ENCODE data around the gene FAM174C. TPM values are rescaled to one million over a fixed set of nuclear protein-coding genes. Genes with fewer than 3 reads are reported as not detected.

The FAM174C gene
- total and polyA plus RNA-seq, 10 donors: 35.8 to 134 (median 46.6) TPM

DNA sequence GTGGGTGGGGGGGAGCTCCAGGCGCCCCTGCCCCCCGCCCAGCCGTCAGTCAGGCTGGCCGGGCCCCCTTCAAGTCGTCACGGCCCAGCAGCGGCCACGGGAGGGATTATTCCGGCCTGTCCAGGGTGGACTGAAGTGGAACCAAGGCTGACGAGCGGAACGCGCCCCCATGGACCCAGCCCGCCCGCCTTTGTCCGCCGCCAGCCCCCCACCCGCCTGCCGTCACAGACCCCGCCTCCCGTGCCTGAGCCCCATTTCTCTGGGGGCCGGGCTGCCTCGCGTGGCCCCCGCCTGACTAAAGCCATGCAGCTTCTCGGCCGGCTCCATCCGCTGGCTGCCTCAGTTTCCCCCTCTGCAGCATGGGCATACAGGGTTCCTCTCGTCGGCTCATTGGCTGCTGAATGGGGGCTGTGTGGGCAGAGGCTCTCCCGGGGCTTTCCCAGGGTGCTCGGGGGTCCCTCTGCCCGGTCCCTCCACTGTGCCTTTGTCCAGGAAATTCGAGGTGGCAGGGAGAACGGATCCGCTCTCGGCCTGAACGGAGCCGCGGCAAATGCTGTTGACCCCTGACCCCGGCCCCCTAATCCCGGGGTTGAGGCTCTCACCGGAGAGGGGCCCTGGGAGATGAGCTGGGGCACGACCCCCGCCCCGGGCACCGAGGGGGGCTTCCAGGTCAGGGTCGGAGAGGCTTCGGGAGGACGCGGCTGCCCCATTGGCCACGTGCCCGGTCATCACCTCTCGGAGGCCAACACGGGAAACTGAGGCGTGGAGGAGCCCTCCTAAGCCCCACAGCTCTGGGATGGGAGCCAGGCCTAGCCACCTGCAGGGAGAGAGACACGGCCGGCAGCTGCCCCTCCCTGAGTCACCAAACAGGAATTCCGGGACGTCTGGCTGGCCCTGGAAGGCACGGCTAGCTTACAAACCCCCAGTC, 37.7 kb downstream of the FAM174C start:
- TF ChIP-seq POLR2A (IDR thresholded peaks at IDR 0.05) (no peak), POLR2AphosphoS5 (IDR thresholded peaks at IDR 0.05) (no peak)
- TF ChIP-seq, protein P1, sequence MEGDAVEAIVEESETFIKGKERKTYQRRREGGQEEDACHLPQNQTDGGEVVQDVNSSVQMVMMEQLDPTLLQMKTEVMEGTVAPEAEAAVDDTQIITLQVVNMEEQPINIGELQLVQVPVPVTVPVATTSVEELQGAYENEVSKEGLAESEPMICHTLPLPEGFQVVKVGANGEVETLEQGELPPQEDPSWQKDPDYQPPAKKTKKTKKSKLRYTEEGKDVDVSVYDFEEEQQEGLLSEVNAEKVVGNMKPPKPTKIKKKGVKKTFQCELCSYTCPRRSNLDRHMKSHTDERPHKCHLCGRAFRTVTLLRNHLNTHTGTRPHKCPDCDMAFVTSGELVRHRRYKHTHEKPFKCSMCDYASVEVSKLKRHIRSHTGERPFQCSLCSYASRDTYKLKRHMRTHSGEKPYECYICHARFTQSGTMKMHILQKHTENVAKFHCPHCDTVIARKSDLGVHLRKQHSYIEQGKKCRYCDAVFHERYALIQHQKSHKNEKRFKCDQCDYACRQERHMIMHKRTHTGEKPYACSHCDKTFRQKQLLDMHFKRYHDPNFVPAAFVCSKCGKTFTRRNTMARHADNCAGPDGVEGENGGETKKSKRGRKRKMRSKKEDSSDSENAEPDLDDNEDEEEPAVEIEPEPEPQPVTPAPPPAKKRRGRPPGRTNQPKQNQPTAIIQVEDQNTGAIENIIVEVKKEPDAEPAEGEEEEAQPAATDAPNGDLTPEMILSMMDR (IDR thresholded peaks at IDR 0.05 in 8 of 11, conservative IDR thresholded peaks at IDR 0.05 in 3 of 11): no peak
- Histone ChIP-seq H3K27ac (no peak overlapping the region), H3K4me3 (no peak overlapping the region), H3K27me3 (replicated peaks in 1 of 7) (peaks cover 0 to 87% (median 43%) of the 10 kb centered on the region in 7 donors), H3K4me1 (peaks cover 0 to 17% (median 9%) of the 10 kb centered on the region in 6 donors), H3K36me3 (no peaks in the 10 kb centered on the region), H3K9me3 (no peaks in the 10 kb centered on the region)
- DNase-seq: no peak
- intact Hi-C loops (cut with DNase I; ENCODE audit: low total_unique reads): no loop called here
- WGBS, 5 donors: 75 to 86% (median 80%) methylated on average over 38 to 61 of the region's 61 CpGs

DNA sequence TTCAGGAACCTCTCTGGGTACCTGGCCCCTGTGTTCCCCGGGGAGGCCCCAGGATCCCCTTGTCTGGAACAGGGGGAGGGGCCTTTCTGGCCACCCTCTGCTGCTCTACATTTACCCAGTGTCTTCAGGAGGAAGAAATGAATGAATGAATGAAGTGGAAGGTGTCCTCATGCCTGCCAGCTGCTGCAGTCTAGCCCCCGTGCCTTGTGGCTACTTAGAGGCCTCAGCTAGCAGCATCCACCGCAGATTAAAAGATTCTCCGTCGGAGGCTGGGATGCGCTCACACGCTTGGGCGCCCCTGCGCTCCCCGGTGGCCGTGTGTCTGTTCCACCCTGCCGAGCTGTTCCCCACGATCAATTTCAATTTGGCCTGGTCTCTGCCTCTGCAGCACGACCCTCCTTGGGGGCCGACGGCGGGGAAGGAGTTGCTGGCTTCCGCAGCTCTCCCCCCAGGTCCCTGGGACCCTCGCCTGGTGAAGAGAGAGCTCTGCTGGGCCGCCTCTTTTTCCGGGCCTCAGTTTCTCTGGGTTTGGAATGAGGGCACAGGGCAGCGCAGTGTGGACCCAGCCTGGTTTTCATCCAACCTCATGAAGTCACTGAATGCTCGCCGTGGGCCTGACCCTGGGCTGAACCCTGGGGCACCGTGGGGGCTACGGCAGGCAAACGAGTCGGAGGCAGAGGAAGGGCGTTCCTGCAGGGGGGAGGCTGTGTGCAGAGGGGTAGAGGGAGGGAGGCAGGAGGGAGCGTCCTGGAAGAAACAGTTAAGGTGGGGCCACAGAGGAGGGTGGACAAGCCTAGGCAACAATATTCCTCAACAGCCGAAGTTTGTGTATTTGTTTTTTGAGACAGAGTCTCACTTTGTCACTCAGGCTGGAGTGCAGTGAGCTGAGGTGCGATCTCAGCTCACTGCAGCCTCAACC, 38.6 kb downstream of the FAM174C start:
- Histone ChIP-seq H3K27me3 (replicated peaks in 1 of 7) (peaks cover 0 to 96% (median 48%) of the 10 kb centered on the region in 7 donors), H3K36me3 (no peaks in the 10 kb centered on the region), H3K27ac (no peak overlapping the region), H3K4me1 (peaks cover 0 to 24% (median 9%) of the 10 kb centered on the region in 6 donors), H3K9me3 (no peaks in the 10 kb centered on the region), H3K4me3 (no peak overlapping the region)
- no peak for DNase-seq
- intact Hi-C loops (cut with DNase I; ENCODE audit: low total_unique reads): no loop called here
- TF ChIP-seq POLR2AphosphoS5 (IDR thresholded peaks at IDR 0.05) (no peak), POLR2A (IDR thresholded peaks at IDR 0.05) (no peak)
- TF ChIP-seq, protein P1 (IDR thresholded peaks at IDR 0.05 in 8 of 11, conservative IDR thresholded peaks at IDR 0.05 in 3 of 11): no peak
- 61 to 74% (median 70%) methylated on average over 22 to 32 of the region's 32 CpGs for WGBS, 5 donors

DNA sequence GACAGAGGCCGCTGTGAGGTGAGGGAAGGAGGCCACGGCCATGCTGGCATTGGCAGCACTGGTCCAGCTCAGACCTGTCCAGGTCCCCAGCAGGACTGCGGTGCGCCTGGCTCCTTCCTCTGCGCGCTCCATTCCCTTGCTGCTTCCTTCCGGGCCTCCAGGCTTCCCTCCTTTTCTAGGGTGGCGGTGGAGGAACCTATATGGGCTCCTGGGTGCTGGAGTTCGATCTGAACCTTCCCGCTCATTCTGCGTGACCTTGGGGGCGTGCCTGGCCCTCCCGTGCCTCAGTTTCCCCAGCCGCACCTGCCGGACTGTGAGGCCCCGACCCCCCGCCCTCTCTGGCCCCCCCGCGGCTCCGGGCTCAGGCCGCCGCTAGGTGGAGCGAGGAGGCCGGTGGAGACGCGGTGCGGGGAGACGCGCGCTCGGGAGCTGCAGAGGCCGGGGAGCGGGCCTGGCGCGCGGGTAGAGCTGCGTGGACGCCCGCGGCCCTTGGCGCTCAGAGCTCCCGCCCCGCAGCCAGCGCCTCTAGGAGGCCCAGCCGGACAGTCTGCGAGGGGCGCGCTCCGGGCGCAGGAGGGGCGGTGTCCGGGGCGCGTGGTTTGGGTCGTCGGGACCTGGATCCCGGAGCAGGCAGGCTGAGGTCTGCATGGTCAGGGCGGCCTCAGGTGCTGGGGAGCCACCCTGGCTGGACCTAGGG, 40.3 kb downstream of the FAM174C start:
- H3K4me3 ChIP-seq: peak overlapping the region in 6 of 8 donors; percentile 5 to 58 (median 24)
- H3K27me3 ChIP-seq (replicated peaks in 1 of 7): peaks cover 0 to 98% (median 52%) of the 10 kb centered on the region in 7 donors
- intact Hi-C loops (cut with DNase I; ENCODE audit: low total_unique reads): no loop called here
- DNase-seq: peak; percentile 81
- WGBS, 5 donors: 6 to 34% (median 9%) methylated on average over 12 to 58 of the region's 58 CpGs
- no peak overlapping the region for H3K27ac ChIP-seq
- H3K4me1 ChIP-seq: peaks cover 0 to 27% (median 9%) of the 10 kb centered on the region in 6 donors
- H3K36me3 ChIP-seq: no peaks in the 10 kb centered on the region
- H3K9me3 ChIP-seq: no peaks in the 10 kb centered on the region
- peak in 2 of 3 donors; percentile 37 to 50 for TF ChIP-seq POLR2AphosphoS5 (IDR thresholded peaks at IDR 0.05)
- TF ChIP-seq, protein P1 (IDR thresholded peaks at IDR 0.05 in 8 of 11, conservative IDR thresholded peaks at IDR 0.05 in 3 of 11): peak in 10 of 11 experiments; percentile 19 to 75 (median 57)
- no peak for TF ChIP-seq POLR2A (IDR thresholded peaks at IDR 0.05)

Data from spleen (tissue), 11 donors.